Endodermal cell (in vitro differentiated cells): ENCODE measurements around the gene IFNA13. TPM values are rescaled to one million over a fixed set of nuclear protein-coding genes. Genes with fewer than 3 reads are reported as not detected.

Experiments
- DNase-seq: peaks from one replicate; pipeline ENCODE4 v3.0.0-alpha.2; 2017
- H3K27ac ChIP-seq: 2 replicates; pipeline ENCODE4 v1.5.1; 2013; ENCODE audit warnings: mild to moderate bottlenecking, low read depth, low read length, moderate library complexity
- H3K27me3 ChIP-seq: 2 replicates; pipeline ENCODE4 v1.6.1; 2013; ENCODE audit warnings: mild to moderate bottlenecking, low read length, moderate library complexity; ENCODE audit not compliant: insufficient read depth, control insufficient read depth, poor library complexity, severe bottlenecking
- H3K36me3 ChIP-seq: 2 replicates; pipeline ENCODE4 v1.7.0; 2013; ENCODE audit warnings: mild to moderate bottlenecking, low read length, moderate library complexity; ENCODE audit not compliant: control insufficient read depth, insufficient read depth
- H3K4me1 ChIP-seq: one replicate; pipeline ENCODE4 v1.7.0; 2013; ENCODE audit warnings: low read length; ENCODE audit not compliant: control insufficient read depth, insufficient read depth
- H3K4me3 ChIP-seq: 2 replicates; pipeline ENCODE4 v1.5.1; 2013; ENCODE audit warnings: mild to moderate bottlenecking, low read length, moderate library complexity
- H3K9ac ChIP-seq: 2 replicates; pipeline ENCODE4 v1.6.1; 2013; ENCODE audit warnings: mild to moderate bottlenecking, low read length, moderate library complexity; ENCODE audit not compliant: poor library complexity, severe bottlenecking; ENCODE audit errors: extremely low read depth
- H3K9me3 ChIP-seq: 2 replicates; pipeline ENCODE4 v1.6.1; 2013; ENCODE audit warnings: mild to moderate bottlenecking, low read length, moderate library complexity; ENCODE audit not compliant: control insufficient read depth
- H3K27ac Mint-ChIP-seq: 2 replicates; pipeline ENCODE4 v1.8.0; 2020; ENCODE audit warnings: mixed read lengths
- H3K27me3 Mint-ChIP-seq: 2 replicates; pipeline ENCODE4 v1.8.0; 2021; ENCODE audit warnings: mild to moderate bottlenecking, mixed read lengths; ENCODE audit not compliant: insufficient read depth
- H3K36me3 Mint-ChIP-seq: 2 replicates; pipeline ENCODE4 v1.8.0; 2020; ENCODE audit warnings: low read depth, mixed read lengths
- H3K4me1 Mint-ChIP-seq: 2 replicates; pipeline ENCODE4 v1.8.0; 2020; ENCODE audit warnings: mixed read lengths
- H3K4me3 Mint-ChIP-seq: 2 replicates; pipeline ENCODE4 v1.8.0; 2020; ENCODE audit warnings: mild to moderate bottlenecking, moderate library complexity, mixed read lengths
- H3K9me3 Mint-ChIP-seq: 2 replicates; pipeline ENCODE4 v1.8.0; 2020; ENCODE audit warnings: mild to moderate bottlenecking, mixed read lengths
- CTCF ChIP-seq: fragments of 200-600 bp; sonication (generic); conservative IDR thresholded peaks from 2 replicates; pipeline ENCODE4 v1.5.0; 2021; ENCODE audit warnings: antibody characterized with exemption, mild to moderate bottlenecking
- WGBS, 2 experiments: methylation state at CpG; one replicate each; pipeline versions ENCODE4 v1.1.5 to v1.1.7; 2013; ENCODE audit warnings: missing lambda C conversion rate in 2 of 2, mixed read lengths in 1 of 2; ENCODE audit not compliant: insufficient coverage in 1 of 2, insufficient read length in 1 of 2; 5-methylcytosine and 5-hydroxymethylcytosine counted together
- total RNA-seq, 2 donors: library from RNA; stranded (reverse); fragmentation: NEBNext Ultra II Directional in 1 of 2; extraction: Animal tissue kit (Norgen Biotek cat#: 25700) in 1 of 2; gene quantifications; 2 replicates in 1 of 2; 3 replicates in 1 of 2; pipeline ENCODE4 v1.2.1, GENCODE V29; 2021

Gene IFNA13
- total RNA-seq, 2 donors from 2014 or later: not detected

DNA sequence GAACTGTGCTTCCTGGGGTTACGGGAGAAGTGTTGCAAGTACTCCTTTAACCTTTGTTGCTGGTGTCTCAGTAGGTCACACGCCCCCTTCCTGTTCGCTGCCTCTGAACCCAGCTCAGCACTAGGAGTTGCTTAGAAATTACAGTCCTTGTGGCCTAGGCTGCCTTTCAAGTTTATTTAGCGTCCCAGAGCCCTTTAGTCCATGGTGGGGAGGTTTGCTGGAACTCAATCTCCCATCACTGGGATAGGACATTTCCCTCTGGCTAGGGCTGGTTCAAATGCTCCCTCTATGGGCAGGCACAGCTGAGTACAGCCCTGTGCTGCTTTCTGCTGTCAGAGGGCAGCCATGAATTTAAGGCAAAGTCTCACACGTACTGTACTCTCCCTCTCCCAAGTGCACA lies 45.8 kb upstream of the IFNA13 start:
- H3K9me3 Mint-ChIP-seq: no peaks in the 10 kb centered on the region

DNA sequence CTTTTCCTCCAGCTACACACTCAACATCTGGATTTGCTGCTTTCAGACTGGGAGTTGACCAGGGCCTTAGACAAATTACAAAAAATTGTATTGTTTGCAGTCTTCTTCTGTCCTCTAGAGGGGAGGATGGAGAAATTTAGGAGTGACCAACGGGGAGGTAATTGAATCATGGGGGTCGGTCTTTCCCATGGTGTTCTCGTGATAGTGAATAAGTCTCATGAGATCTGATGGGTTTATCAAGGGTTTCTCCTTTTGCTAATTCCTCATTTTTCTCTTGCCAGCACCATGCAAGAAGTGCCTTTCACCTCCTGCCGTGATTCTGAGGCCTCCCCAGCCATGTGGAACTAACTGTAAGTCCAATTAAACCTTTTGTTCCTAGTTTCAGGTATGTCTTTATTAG lies 45.3 kb upstream of the IFNA13 start:
- Histone ChIP-seq H3K27ac (no peak overlapping the region), H3K4me1 (no peaks in the 10 kb centered on the region), H3K27me3 (peaks cover 12% of the 10 kb centered on the region), H3K9ac (no peak overlapping the region), H3K9me3 (no peaks in the 10 kb centered on the region), H3K36me3 (no peaks in the 10 kb centered on the region), H3K4me3 (no peak overlapping the region)
- Mint-ChIP-seq H3K36me3 (no peaks in the 10 kb centered on the region), H3K9me3 (no peaks in the 10 kb centered on the region), H3K4me1 (no peaks in the 10 kb centered on the region), H3K4me3 (no peak overlapping the region), H3K27ac (no peak overlapping the region), H3K27me3 (peaks cover 29% of the 10 kb centered on the region)
- no peak for TF ChIP-seq CTCF
- WGBS, 2 experiments: 80 to 86% methylated on average over 4 of the region's 4 CpGs
- no peak for DNase-seq

More for the DNA sequence above, 45.8 kb upstream of the IFNA13 start:
- H3K27me3 Mint-ChIP-seq: peaks cover 29% of the 10 kb centered on the region
- 63 to 72% methylated on average over 3 to 5 of the region's 5 CpGs for WGBS, 2 experiments
- Histone ChIP-seq H3K4me3 (no peak overlapping the region), H3K36me3 (no peaks in the 10 kb centered on the region), H3K9ac (no peak overlapping the region), H3K9me3 (no peaks in the 10 kb centered on the region), H3K27ac (no peak overlapping the region), H3K27me3 (peaks cover 12% of the 10 kb centered on the region), H3K4me1 (no peaks in the 10 kb centered on the region)
- no peaks in the 10 kb centered on the region for H3K4me1 Mint-ChIP-seq
- H3K27ac Mint-ChIP-seq: no peak overlapping the region
- DNase-seq: peak; percentile 68
- peak; percentile 74 for TF ChIP-seq CTCF
- no peaks in the 10 kb centered on the region for H3K36me3 Mint-ChIP-seq
- H3K4me3 Mint-ChIP-seq: no peak overlapping the region

- DNase-seq: no peak
- Histone ChIP-seq H3K27ac (no peak overlapping the region), H3K9me3 (no peaks in the 10 kb centered on the region), H3K4me1 (no peaks in the 10 kb centered on the region), H3K4me3 (no peak overlapping the region), H3K27me3 (peaks cover 18% of the 10 kb centered on the region), H3K36me3 (no peaks in the 10 kb centered on the region), H3K9ac (no peak overlapping the region)
- no peaks in the 10 kb centered on the region for H3K36me3 Mint-ChIP-seq
- TF ChIP-seq CTCF: no peak
- H3K9me3 Mint-ChIP-seq: no peaks in the 10 kb centered on the region
- peaks cover 34% of the 10 kb centered on the region for H3K27me3 Mint-ChIP-seq
- no peak overlapping the region for H3K4me3 Mint-ChIP-seq
- H3K4me1 Mint-ChIP-seq: no peaks in the 10 kb centered on the region
- no peak overlapping the region for H3K27ac Mint-ChIP-seq
Measured at GRCh38 chr9:21412107-21412506, 44.2 kb upstream of the IFNA13 start.
